HCT116 (cell line): Measurements from ENCODE around the gene CRK. TPM values are rescaled to one million over a fixed set of nuclear protein-coding genes. Genes with fewer than 3 reads are reported as not detected.

ENCODE experiments used
- ATAC-seq: fragments of 200-7000 bp; cut with Tn5 transposase; 2 replicates; pipeline ENCODE4 v1.9.1; 2020; ENCODE audit warnings: mild to moderate bottlenecking, moderate library complexity
- BruUV-seq: library from RNA; stranded (reverse); fragments of 400-500 nt; replicated peaks from 2 replicates; lab custom pipeline; 2021; lab: Mats Ljungman, UMichigan
- CTCF ChIA-PET: fragments of 300-600 bp; sonication (Branson Sonifier 250); formaldehyde crosslinking; loops from one replicate; lab custom pipeline; 2021; ENCODE audit warnings: antibody characterized with exemption; lab: Charles Lee
- POLR2A ChIA-PET: fragments of 300-600, 350-600 bp; sonication (Branson Sonifier 250); formaldehyde crosslinking; loops from one replicate; lab custom pipeline; 2021; ENCODE audit warnings: antibody characterized with exemption; lab: Charles Lee
- RAD21 ChIA-PET, 2 experiments: fragments of 300-600 bp; sonication (Branson Sonifier 250); formaldehyde crosslinking; loops; one replicate each; lab custom pipeline; 2023; ENCODE audit warnings: low total read pairs in 2 of 2; ENCODE audit not compliant: uncharacterized antibody in 2 of 2, unreplicated experiment in 2 of 2, low non-redundant PET in 1 of 2; lab: Charles Lee
- DNase-seq: peaks from one replicate; pipeline ENCODE4 v3.0.0-alpha.2; 2010; ENCODE audit warnings: low read depth, low spot score
- H2AFZ ChIP-seq: fragments of 200-600 bp; shearing (Covaris generic), sonication (generic); 2 replicates; pipeline ENCODE4 v1.6.1; 2017; ENCODE audit warnings: low read depth, mixed run types, mixed read lengths, antibody characterized with exemption, low read length; ENCODE audit not compliant: poor library complexity, severe bottlenecking
- H3K27ac ChIP-seq: 2 replicates; pipeline ENCODE4 v1.5.1; 2012; ENCODE audit warnings: low read depth, low read length
- H3K27me3 ChIP-seq: fragments of 200-600 bp; sonication (generic); 2 replicates; pipeline ENCODE4 v1.6.1; 2016; ENCODE audit warnings: mixed run types, low read length, mixed read lengths; ENCODE audit not compliant: insufficient read depth
- H3K36me3 ChIP-seq, 2 experiments: fragments of 200-500 bp in 1 of 2; fragments of 200-600 bp in 1 of 2; sonication (Bioruptor generic) in 1 of 2; sonication (generic) in 1 of 2; 2 replicates each; pipeline versions ENCODE4 v1.5.1 to v1.6.1; 2014 to 2016; ENCODE audit warnings: low read length in 2 of 2, inconsistent platforms in 1 of 2, mixed read lengths in 1 of 2, mixed run types in 1 of 2; ENCODE audit not compliant: insufficient read depth in 2 of 2, control insufficient read depth in 1 of 2
- H3K4me1 ChIP-seq, 2 experiments: fragments of 200-600 bp in 1 of 2; sonication (generic) in 1 of 2; 2 replicates each; pipeline versions ENCODE4 v1.5.1 to v1.6.1; 2012 to 2017; ENCODE audit warnings: low read length in 2 of 2, inconsistent platforms in 1 of 2, mild to moderate bottlenecking in 1 of 2, mixed read lengths in 1 of 2, mixed run types in 1 of 2, moderate library complexity in 1 of 2; ENCODE audit not compliant: insufficient read depth in 2 of 2, control insufficient read depth in 1 of 2
- H3K4me2 ChIP-seq: fragments of 200-600 bp; sonication (generic); 2 replicates; pipeline ENCODE4 v1.6.1; 2017; ENCODE audit warnings: mixed run types, low read length, mixed read lengths
- H3K4me3 ChIP-seq, 2 experiments: fragments of 200-600 bp in 1 of 2; sonication (generic) in 1 of 2; replicated peaks in 1 of 2; 2 replicates each; pipeline ENCODE4 v1.5.1; 2011 to 2016; ENCODE audit warnings: low read length in 2 of 2, control low read depth in 1 of 2, low read depth in 1 of 2, mild to moderate bottlenecking in 1 of 2, mixed read lengths in 1 of 2, mixed run types in 1 of 2
- H3K79me2 ChIP-seq: fragments of 200-600 bp; sonication (generic); 2 replicates; pipeline ENCODE4 v1.6.1; 2017; ENCODE audit warnings: mild to moderate bottlenecking, mixed run types, low read length, moderate library complexity, mixed read lengths; ENCODE audit not compliant: insufficient read depth
- H3K9ac ChIP-seq: fragments of 200-600 bp; sonication (generic); 2 replicates; pipeline ENCODE4 v1.6.1; 2016; ENCODE audit warnings: low read length, mixed read lengths
- H3K9me2 ChIP-seq: fragments of 200-600 bp; sonication (generic), shearing (Covaris generic); 2 replicates; pipeline ENCODE4 v1.6.1; 2017; ENCODE audit warnings: mixed run types, mild to moderate bottlenecking, moderate library complexity; ENCODE audit not compliant: insufficient read depth
- H3K9me3 ChIP-seq, 2 experiments: fragments of 200-500 bp in 1 of 2; fragments of 200-600 bp in 1 of 2; sonication (Bioruptor generic) in 1 of 2; sonication (generic) in 1 of 2; 2 replicates each; pipeline ENCODE4 v1.6.1; 2014 to 2017; ENCODE audit warnings: low read length in 2 of 2, mixed read lengths in 2 of 2, inconsistent platforms in 1 of 2, low read depth in 1 of 2, mild to moderate bottlenecking in 1 of 2, mixed run types in 1 of 2, moderate library complexity in 1 of 2; ENCODE audit not compliant: control insufficient read depth in 1 of 2, insufficient read depth in 1 of 2
- H4K20me1 ChIP-seq: fragments of 200-600 bp; sonication (generic), shearing (Covaris generic); 2 replicates; pipeline ENCODE4 v1.6.1; 2017; ENCODE audit warnings: mixed run types, mild to moderate bottlenecking, moderate library complexity; ENCODE audit not compliant: insufficient read depth
- CTCF ChIP-seq, 3 experiments: fragments of 200-600 bp in 1 of 3; sonication (generic) in 1 of 3; IDR thresholded peaks in 2 of 3; conservative IDR thresholded peaks in 1 of 3; 2 replicates each; pipeline ENCODE4 v1.5.1; 2012 to 2017; ENCODE audit warnings: low read depth in 2 of 3, low read length in 2 of 3, antibody characterized with exemption in 1 of 3, borderline replicate concordance in 1 of 3, control low read depth in 1 of 3, mild to moderate bottlenecking in 1 of 3, mixed read lengths in 1 of 3, mixed run types in 1 of 3, moderate library complexity in 1 of 3; ENCODE audit not compliant: insufficient read depth in 1 of 3
- EZH2phosphoT487 ChIP-seq: fragments of 200-600 bp; IDR thresholded peaks from 2 replicates; pipeline ENCODE4 v1.6.1; 2018; ENCODE audit warnings: antibody characterized with exemption, borderline replicate concordance
- MAX ChIP-seq: IDR thresholded peaks from 2 replicates; pipeline ENCODE4 v1.6.1; 2012
- SRF ChIP-seq: IDR thresholded peaks from 2 replicates; pipeline ENCODE4 v1.6.1; 2012; ENCODE audit warnings: low read depth
- intact Hi-C: fragments of 100-400 bp; cut with micrococcal nuclease; formaldehyde crosslinking; loops from 2 replicates; pipeline ENCODE4 v1.10.0; 2022
- total RNA-seq: library from RNA; stranded (reverse); gene quantifications from one replicate; pipeline ENCODE4 v1.2.1, GENCODE V29; 2021; ENCODE audit not compliant: unreplicated experiment

The CRK gene
- total RNA-seq, 1 experiment from 2014 or later, result 55.5 TPM

DNA sequence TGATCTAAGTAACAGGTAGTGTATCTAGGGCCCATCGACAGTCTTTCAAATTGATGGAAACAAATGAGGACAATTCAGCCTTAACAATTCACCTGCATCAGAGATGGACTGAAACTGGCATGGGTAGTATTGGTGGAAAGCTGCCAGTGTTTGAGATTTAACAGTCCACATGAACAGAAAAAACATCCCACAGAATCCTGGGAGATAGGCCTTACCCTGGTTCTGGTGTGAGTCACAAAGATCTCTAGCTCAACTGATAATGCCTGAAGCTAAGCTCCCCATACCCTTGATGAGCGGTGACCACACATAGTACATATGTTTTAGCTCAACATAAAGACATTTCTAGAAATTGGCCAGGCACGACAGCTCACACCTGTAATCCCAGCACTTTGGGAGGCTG lies 21.9 kb downstream of the CRK start:
- Histone ChIP-seq H3K4me2 (no peak overlapping the region), H2AFZ (no peak overlapping the region), H4K20me1 (0 out of 2 replicates have a peak, but pooled peaks cover 2% of the 10 kb centered on the region), H3K9me2 (no peaks in the 10 kb centered on the region), H3K79me2 (peaks cover 99% of the 10 kb centered on the region), H3K27ac (no peak overlapping the region), H3K4me3 (no peak overlapping the region), H3K27me3 (no peaks in the 10 kb centered on the region), H3K9ac (no peak overlapping the region), H3K4me1 (peaks cover 0 to 3% of the 10 kb centered on the region in 2 experiments; a peak in 1 of 4 replicates), H3K9me3 (no peaks in the 10 kb centered on the region), H3K36me3 (peaks cover 21 to 28% of the 10 kb centered on the region in 2 experiments; a peak in 3 of 4 replicates)
- DNase-seq (no peak), ATAC-seq (no peak)
- ChIA-PET RAD21 (no interaction called here), CTCF (no interaction called here), POLR2A (no interaction called here)
- BruUV-seq, result no TSS peak
- TF ChIP-seq CTCF (IDR thresholded peaks at IDR 0.05 in 2 of 3, conservative IDR thresholded peaks at IDR 0.05 in 1 of 3; ENCODE audit: borderline replicate concordance in 1 of 3, insufficient read depth in 1 of 3, low read depth in 2 of 3, low read length in 2 of 3), result no peak
- intact Hi-C loops, result no loop called here

DNA sequence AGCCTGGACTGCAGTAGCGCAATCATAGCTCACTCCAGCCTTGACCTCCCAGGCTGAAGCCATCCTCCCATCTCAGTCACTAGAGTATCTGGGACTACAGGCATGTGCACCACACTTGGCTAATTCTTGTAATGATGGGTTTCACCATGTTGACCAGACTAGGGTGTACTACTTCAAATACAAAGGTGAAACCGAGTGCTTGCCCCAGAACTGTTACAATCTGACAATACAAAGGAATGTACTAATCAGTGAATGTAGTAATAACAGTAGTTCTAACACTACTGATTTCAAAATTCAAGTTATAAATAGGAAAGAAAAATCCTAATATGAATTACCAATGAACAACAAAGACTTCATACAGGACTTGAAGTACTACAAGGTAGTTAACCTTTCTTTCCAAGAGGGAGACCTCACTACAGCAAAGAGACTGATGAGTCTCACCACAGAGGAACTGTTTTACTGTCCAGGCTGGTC lies 24.4 kb downstream of the CRK start:
- POLR2A ChIA-PET, result no interaction called here
- Histone ChIP-seq H3K27ac (no peak overlapping the region), H4K20me1 (no peaks in the 10 kb centered on the region), H3K4me2 (no peak overlapping the region), H3K9me2 (no peaks in the 10 kb centered on the region), H3K36me3 (peaks cover 16 to 28% of the 10 kb centered on the region in 2 experiments; a peak in 3 of 4 replicates), H3K9ac (no peak overlapping the region), H3K27me3 (no peaks in the 10 kb centered on the region), H3K4me1 (no peaks in the 10 kb centered on the region), H3K79me2 (peaks cover 90% of the 10 kb centered on the region), H2AFZ (no peak overlapping the region), H3K4me3 (no peak overlapping the region), H3K9me3 (no peaks in the 10 kb centered on the region)
- TF ChIP-seq SRF, result no peak
- no peak for TF ChIP-seq MAX
- TF ChIP-seq EZH2phosphoT487, result no peak
- DNase-seq (no peak), ATAC-seq (no peak)
- RAD21 ChIA-PET, result no interaction called here
- CTCF ChIA-PET, result no interaction called here
- no TSS peak for BruUV-seq
- intact Hi-C loops, result no loop called here
